Activated T-cell treated with anti-CD3 and anti-CD28 coated beads, Interleukin-2, amount 50 U/mL, for 72 hours (primary cell): ENCODE results near the gene ALOX5. TPM values are rescaled to one million over a fixed set of nuclear protein-coding genes. Genes with fewer than 3 reads are reported as not detected.
"Not testable (repeated sequence)": the region's sequence is repeated elsewhere in the genome, so short reads cannot be mapped to it uniquely, and the experiment has no call there.

Experiments
- ATAC-seq, 2 donors: fragments of 150-1000 bp; cut with Tn5 transposase; replicated peaks in 1 of 2; 2 replicates each; pipeline ENCODE4 v1.10.0; 2021; ENCODE audit warnings: moderate library complexity in 2 of 2, mild to moderate bottlenecking in 1 of 2
- DNase-seq, 2 donors: peaks; one replicate each; pipeline ENCODE4 v3.0.0; 2021 to 2022; ENCODE audit warnings: mixed read lengths in 1 of 2
- H3K27ac Mint-ChIP-seq: one replicate; pipeline ENCODE4 v1.8.0; 2022; ENCODE audit warnings: mild to moderate bottlenecking, moderate library complexity, mixed read lengths
- H3K27me3 Mint-ChIP-seq: one replicate; pipeline ENCODE4 v1.8.0; 2022; ENCODE audit warnings: low read depth, mixed read lengths
- H3K36me3 Mint-ChIP-seq, 2 donors: one replicate each; pipeline ENCODE4 v1.8.0; 2022; ENCODE audit warnings: mixed read lengths in 2 of 2, mild to moderate bottlenecking in 1 of 2; ENCODE audit not compliant: insufficient read depth in 2 of 2
- H3K4me1 Mint-ChIP-seq: one replicate; pipeline ENCODE4 v1.8.0; 2022; ENCODE audit warnings: low read depth, mixed read lengths
- H3K4me3 Mint-ChIP-seq, 2 donors: one replicate each; pipeline ENCODE4 v1.8.0; 2022; ENCODE audit warnings: mild to moderate bottlenecking in 2 of 2, mixed read lengths in 2 of 2, moderate library complexity in 2 of 2
- H3K9me3 Mint-ChIP-seq, 2 donors: one replicate each; pipeline ENCODE4 v1.8.0; 2022; ENCODE audit warnings: mixed read lengths in 2 of 2
- total RNA-seq, 2 donors: library from RNA; stranded (reverse); gene quantifications; one replicate each; pipeline ENCODE4 v1.2.3, GENCODE V29; 2022

ALOX5 gene
- total RNA-seq, 2 donors from 2014 or later: 1.5 to 4.0 TPM

- H3K9me3 Mint-ChIP-seq: no peaks in the 10 kb centered on the region
- peaks cover 0 to 2% of the 10 kb centered on the region in 2 donors for H3K36me3 Mint-ChIP-seq
- H3K4me3 Mint-ChIP-seq: no peak overlapping the region
- ATAC-seq (no peak), DNase-seq (no peak)
- H3K27ac Mint-ChIP-seq: no peak overlapping the region
- H3K4me1 Mint-ChIP-seq: peaks cover 16% of the 10 kb centered on the region
- peaks cover 33% of the 10 kb centered on the region for H3K27me3 Mint-ChIP-seq
These were observed 3.8 kb downstream of the ALOX5 start for GRCh38 chr10:45377858-45378257.

GRCh38 chr10:45378914-45379726 lies 5.1 kb downstream of the ALOX5 start:
- no peaks in the 10 kb centered on the region for H3K9me3 Mint-ChIP-seq
- no peak for DNase-seq
- peaks cover 8% of the 10 kb centered on the region for H3K4me1 Mint-ChIP-seq
- no peak overlapping the region for H3K4me3 Mint-ChIP-seq
- peaks cover 29% of the 10 kb centered on the region for H3K27me3 Mint-ChIP-seq
- H3K36me3 Mint-ChIP-seq: no peaks in the 10 kb centered on the region
- ATAC-seq: no peak
- no peak overlapping the region for H3K27ac Mint-ChIP-seq

GRCh38 chr10:45379891-45380540 lies 6.0 kb downstream of the ALOX5 start:
- no peaks in the 10 kb centered on the region for H3K36me3 Mint-ChIP-seq
- H3K27ac Mint-ChIP-seq: no peak overlapping the region
- no peak overlapping the region for H3K4me3 Mint-ChIP-seq
- ATAC-seq: no peak
- peaks cover 8% of the 10 kb centered on the region for H3K4me1 Mint-ChIP-seq
- peaks cover 25% of the 10 kb centered on the region for H3K27me3 Mint-ChIP-seq
- H3K9me3 Mint-ChIP-seq: no peaks in the 10 kb centered on the region
- no peak for DNase-seq

GRCh38 chr10:45380903-45381620 lies 7.0 kb downstream of the ALOX5 start:
- H3K4me3 Mint-ChIP-seq: no peak overlapping the region
- peaks cover 14% of the 10 kb centered on the region for H3K27me3 Mint-ChIP-seq
- H3K36me3 Mint-ChIP-seq: no peaks in the 10 kb centered on the region
- no peaks in the 10 kb centered on the region for H3K9me3 Mint-ChIP-seq
- H3K4me1 Mint-ChIP-seq: peaks cover under 1% of the 10 kb centered on the region
- H3K27ac Mint-ChIP-seq: no peak overlapping the region
- no peak for DNase-seq
- no peak for ATAC-seq

- no peaks in the 10 kb centered on the region for H3K9me3 Mint-ChIP-seq
- no peak overlapping the region for H3K4me3 Mint-ChIP-seq
- no peak for DNase-seq
- no peaks in the 10 kb centered on the region for H3K36me3 Mint-ChIP-seq
- H3K4me1 Mint-ChIP-seq: no peaks in the 10 kb centered on the region
- ATAC-seq: no peak
- peaks cover 5% of the 10 kb centered on the region for H3K27me3 Mint-ChIP-seq
- H3K27ac Mint-ChIP-seq: no peak overlapping the region
These were observed 8.6 kb downstream of the ALOX5 start for GRCh38 chr10:45382591-45382990.

- Mint-ChIP-seq H3K36me3 (no peaks in the 10 kb centered on the region), H3K9me3 (peaks cover 0 to under 1% of the 10 kb centered on the region in 2 donors), H3K4me1 (no peaks in the 10 kb centered on the region), H3K4me3 (no peak overlapping the region), H3K27ac (no peak overlapping the region), H3K27me3 (no peaks in the 10 kb centered on the region)
- ATAC-seq: no peak
- DNase-seq: no peak
These were observed 9.8 kb downstream of the ALOX5 start for GRCh38 chr10:45383682-45384330.

- Mint-ChIP-seq H3K9me3 (peaks cover 3 to 8% of the 10 kb centered on the region in 2 donors), H3K4me3 (no peak overlapping the region), H3K4me1 (no peaks in the 10 kb centered on the region), H3K27me3 (no peaks in the 10 kb centered on the region), H3K27ac (no peak overlapping the region), H3K36me3 (peaks cover 0 to 6% of the 10 kb centered on the region in 2 donors)
- no peak for DNase-seq
- no peak for ATAC-seq
These were observed 12.6 kb downstream of the ALOX5 start for GRCh38 chr10:45386657-45387056.

GRCh38 chr10:45387096-45387893 lies 13.3 kb downstream of the ALOX5 start:
- no peak overlapping the region for H3K27ac Mint-ChIP-seq
- H3K36me3 Mint-ChIP-seq: peaks cover 0 to 6% of the 10 kb centered on the region in 2 donors
- no peak overlapping the region for H3K4me3 Mint-ChIP-seq
- no peaks in the 10 kb centered on the region for H3K4me1 Mint-ChIP-seq
- ATAC-seq (no peak), DNase-seq (no peak)
- no peaks in the 10 kb centered on the region for H3K27me3 Mint-ChIP-seq
- peaks cover 3 to 8% of the 10 kb centered on the region in 2 donors for H3K9me3 Mint-ChIP-seq

- ATAC-seq, H3K36me3 Mint-ChIP-seq, H3K4me1 Mint-ChIP-seq: not testable (repeated sequence)
These were observed 15.7 kb downstream of the ALOX5 start for GRCh38 chr10:45389671-45390070.

GRCh38 chr10:45391636-45392035 lies 17.6 kb downstream of the ALOX5 start:
- peaks cover 4 to 16% of the 10 kb centered on the region in 2 donors for H3K36me3 Mint-ChIP-seq
- not testable (repeated sequence) for ATAC-seq, H3K27me3 Mint-ChIP-seq, H3K27ac Mint-ChIP-seq, DNase-seq, H3K4me1 Mint-ChIP-seq, H3K4me3 Mint-ChIP-seq
- H3K9me3 Mint-ChIP-seq: peaks cover 5 to 17% of the 10 kb centered on the region in 2 donors

More at GRCh38 chr10:45389671-45390070, 15.7 kb downstream of the ALOX5 start:
- not testable (repeated sequence) for DNase-seq, H3K4me3 Mint-ChIP-seq, H3K27me3 Mint-ChIP-seq, H3K27ac Mint-ChIP-seq
- peaks cover 3 to 11% of the 10 kb centered on the region in 2 donors for H3K9me3 Mint-ChIP-seq

GRCh38 chr10:45395554-45395953 lies 21.5 kb downstream of the ALOX5 start:
- H3K9me3 Mint-ChIP-seq: peaks cover 1 to 10% of the 10 kb centered on the region in 2 donors
- DNase-seq (no peak), ATAC-seq (no peak)
- peaks cover 4 to 12% of the 10 kb centered on the region in 2 donors for H3K36me3 Mint-ChIP-seq
- no peak overlapping the region for H3K27ac Mint-ChIP-seq
- H3K4me3 Mint-ChIP-seq: no peak overlapping the region
- no peaks in the 10 kb centered on the region for H3K27me3 Mint-ChIP-seq
- H3K4me1 Mint-ChIP-seq: no peaks in the 10 kb centered on the region

GRCh38 chr10:45398595-45398994 lies 24.6 kb downstream of the ALOX5 start:
- Mint-ChIP-seq H3K9me3 (peaks cover 1 to 9% of the 10 kb centered on the region in 2 donors), H3K27ac (no peak overlapping the region), H3K36me3 (peaks cover 4 to 11% of the 10 kb centered on the region in 2 donors), H3K27me3 (no peaks in the 10 kb centered on the region), H3K4me1 (no peaks in the 10 kb centered on the region), H3K4me3 (no peak overlapping the region)
- ATAC-seq (no peak), DNase-seq (no peak)
